GM12878 (cell line): Measurements from ENCODE around the gene SLC22A4.

ENCODE experiments used
- POLR2A ChIP-seq: IDR thresholded peaks from 2 replicates; pipeline ENCODE4 v1.6.1; 2011; ENCODE audit warnings: low read depth, mild to moderate bottlenecking, low read length
- POLR2AphosphoS5 ChIP-seq: IDR thresholded peaks from 2 replicates; pipeline ENCODE4 v1.6.1; 2011; ENCODE audit warnings: mild to moderate bottlenecking, low read length, inconsistent platforms
- SMC3 ChIP-seq: IDR thresholded peaks from 2 replicates; pipeline ENCODE4 v1.6.1; 2011; ENCODE audit warnings: low read length, improper control_type of control experiment, borderline replicate concordance
- TAF1 ChIP-seq: IDR thresholded peaks from 2 replicates; pipeline ENCODE4 v1.6.1; 2011; ENCODE audit warnings: mild to moderate bottlenecking, low read depth, low read length, borderline replicate concordance

- TF ChIP-seq POLR2A: peak; percentile 60; the same call in 1 of the 2 replicates
- 0 out of 2 replicates have a peak, but pooled peaks have one; percentile 41 for TF ChIP-seq TAF1
- TF ChIP-seq SMC3: no peak
- 0 out of 2 replicates have a peak, but pooled peaks have one; percentile 45 for TF ChIP-seq POLR2AphosphoS5
Observed at GRCh38 chr5:132293066-132293991, 865 bp upstream of the SLC22A4 start.
